ENCODE measurements around the gene FIG4. TPM values are rescaled to one million over a fixed set of nuclear protein-coding genes. Genes with fewer than 3 reads are reported as not detected.

Gene FIG4
- polyA plus RNA-seq (2011; rRNA removed) (10.4 and 11.2 TPM in 2 replicates), polyA plus RNA-seq (2017; fragmentation: RNase III; extraction: RNeasy Plus Mini Kit Qiagen cat#74134 plus additional on column Dnase treatment) (5.6 to 6.4 TPM (median 6.2 TPM) in 3 replicates), polyA minus RNA-seq (2011; rRNA and poly(A)+ RNA removed) (4.2 and 4.4 TPM in 2 replicates)
- 2.5 and 2.7 TPM in 2 replicates for polyA plus RNA-seq (2012; cell fraction: cytosol; rRNA removed)
- 1.4 and 2.8 TPM in 2 replicates for polyA plus RNA-seq (2012; cell fraction: nucleus; rRNA removed)

GRCh38 chr6:109690737-109691621 is at the start of gene FIG4, which contains the start of gene AK9:
FIG4 (plus strand) TSS chr6:109691296; CDS start chr6:109691436, 140 bp downstream.
AK9 (minus strand) TSS chr6:109691202; CDS start chr6:109675745, 15,457 bp downstream.
- 0 out of 3 replicates have a peak, but pooled peaks cover 8% of the 10 kb centered on the region for H3K4me1 ChIP-seq
- no peak for FAIRE-seq
- CTCF ChIA-PET = interaction anchor here (1.0 to 2.3 kb wide), 2 partner anchors 10 to 14 kb away, joined by 3 to 5 read pairs; no protein-coding TSS in a partner anchor
- H3K4me3 ChIP-seq = peak within 1 kb of the TSS; percentile 99
- WGBS (ENCODE audit: missing lambda C conversion rate) = 3% methylated on average over 14 of the region's 47 CpGs
- DNase-seq (ENCODE audit: low read depth in 1 of 2, low spot score in 1 of 2) = peak; percentile 58 to 86
- ATAC-seq = peak; percentile 99 to 100
- H3K4me2 ChIP-seq = peak within 1 kb of the TSS; percentile 95
- POLR2A ChIA-PET = interaction anchor here (0.5 to 0.6 kb wide), 2 partner anchors 204 to 212 kb away, joined by 6 to 7 read pairs; no protein-coding TSS in a partner anchor
- peak within 1 kb of the TSS; percentile 80 to 86 for H3K27ac ChIP-seq
- TF ChIP-seq E2F6 (IDR thresholded peaks at IDR 0.05; ENCODE audit: borderline replicate concordance, low read depth) (0 out of 2 replicates have a peak, but pooled peaks have one; percentile 35), POLR2A (IDR thresholded peaks at IDR 0.05; ENCODE audit: low read length) (peak; percentile 41), PHF8 (IDR thresholded peaks at IDR 0.05; ENCODE audit: borderline replicate concordance, low read depth) (peak; percentile 53; the same call in 1 of the 2 replicates), RAD21 (conservative IDR thresholded peaks at IDR 0.05 in 1 of 2, IDR thresholded peaks at IDR 0.05 in 1 of 2) (0 out of 5 replicates have a peak, but pooled peaks of 1 of the 2 experiments have one; percentile 5), PBX3 (IDR thresholded peaks at IDR 0.05) (no peak), BHLHE40 (IDR thresholded peaks at IDR 0.05; ENCODE audit: low read depth, low read length) (no peak)
- no peaks in the 10 kb centered on the region for H3K9me3 ChIP-seq

GRCh38 chr6:109644131-109644530 is 47.0 kb upstream of the FIG4 start:
- WGBS (ENCODE audit: missing lambda C conversion rate) = 21% methylated on average over 2 of the region's 2 CpGs
- no peaks in the 10 kb centered on the region for H3K9me3 ChIP-seq
- ChIA-PET CTCF (no interaction called here), POLR2A (no interaction called here)
- H3K4me1 ChIP-seq = no peaks in the 10 kb centered on the region
- no peak overlapping the region for H3K4me3 ChIP-seq
- no peak for ATAC-seq
- H3K4me2 ChIP-seq = no peak overlapping the region
- no peak for TF ChIP-seq BHLHE40 (IDR thresholded peaks at IDR 0.05; ENCODE audit: low read depth, low read length)
- TF ChIP-seq PHF8 (IDR thresholded peaks at IDR 0.05; ENCODE audit: borderline replicate concordance, low read depth) = no peak
- TF ChIP-seq PBX3 (IDR thresholded peaks at IDR 0.05) = no peak
- no peak for TF ChIP-seq CBX2 (IDR thresholded peaks at IDR 0.05; ENCODE audit: borderline replicate concordance, low read depth)
- TF ChIP-seq RNF2 (IDR thresholded peaks at IDR 0.05; ENCODE audit: borderline replicate concordance, low read depth) = no peak
- no peak for TF ChIP-seq ZNF302 (CRISPR knock-in tag; IDR thresholded peaks at IDR 0.05)
- no peak for TF ChIP-seq CTCF (IDR thresholded peaks at IDR 0.05)
- no peak for TF ChIP-seq USF2 (IDR thresholded peaks at IDR 0.05)
- no peak for TF ChIP-seq SREBF2 (IDR thresholded peaks at IDR 0.05)
- TF ChIP-seq ESRRA (IDR thresholded peaks at IDR 0.05; ENCODE audit: borderline replicate concordance, low read length) = no peak
- no peak for TF ChIP-seq EHMT2 (IDR thresholded peaks at IDR 0.05; ENCODE audit: low read depth)
- TF ChIP-seq KDM1A (IDR thresholded peaks at IDR 0.05; ENCODE audit: low read depth) = no peak
- FAIRE-seq = no peak
- DNase-seq (ENCODE audit: low read depth in 1 of 2, low spot score in 1 of 2) = no peak
- no peak overlapping the region for H3K27ac ChIP-seq

All from A549 (cell line).